HepG2 (cell line): ENCODE results near the gene ZNF302. TPM values are rescaled to one million over a fixed set of nuclear protein-coding genes. Genes with fewer than 3 reads are reported as not detected.
A peak's percentile ranks its signal among the peaks of the same experiment; 100 is the strongest.

ENCODE experiments used
- ATAC-seq: fragments of 200-7000 bp; cut with Tn5 transposase; 3 replicates; pipeline ENCODE4 v1.9.1; 2020; ENCODE audit warnings: mild to moderate bottlenecking, moderate library complexity
- BruUV-seq: library from RNA; stranded (reverse); fragments of 400-500 nt; replicated peaks from 2 replicates; lab custom pipeline; 2021; lab: Mats Ljungman, UMichigan
- CTCF ChIA-PET: fragments of 300-600 bp; formaldehyde crosslinking; extraction: SDS; loops from one replicate; lab custom pipeline; 2021; ENCODE audit warnings: low total read pairs, inconsistent platforms, low intra/inter-chr PET ratio; lab: Yijun Ruan, JAX
- POLR2A ChIA-PET: fragments of 350-600 bp; sonication (Branson Sonifier 250); formaldehyde crosslinking; loops from one replicate; lab custom pipeline; 2020; ENCODE audit warnings: antibody characterized with exemption, inconsistent platforms; lab: Yijun Ruan, JAX
- DNase-seq: peaks from one replicate; pipeline ENCODE4 v3.0.0-alpha.2; 2015; ENCODE audit warnings: low spot score
- FAIRE-seq: peaks from 3 replicates; lab custom pipeline; 2011; peaks lifted over from hg19 to GRCh38; lab: Jason Lieb, UNC
- H2AFZ ChIP-seq: one replicate; pipeline ENCODE4 v1.6.1; 2011; ENCODE audit warnings: low read length, inconsistent platforms
- H3K27ac ChIP-seq: fragments of 300-600 bp; 3 replicates; pipeline ENCODE4 v1.8.0; 2011; ENCODE audit warnings: mixed run types, mild to moderate bottlenecking, mixed read lengths, low read length, inconsistent platforms; ENCODE audit not compliant: insufficient read depth; ENCODE audit errors: extremely low read length
- H3K27me3 ChIP-seq, 2 experiments: fragments of 200-600 bp in 1 of 2; 2 replicates in 1 of 2; 3 replicates in 1 of 2; pipeline versions ENCODE4 v1.6.0 to v1.8.0; 2011; ENCODE audit warnings: low read length in 2 of 2, mild to moderate bottlenecking in 2 of 2, moderate library complexity in 2 of 2, inconsistent platforms in 1 of 2; ENCODE audit not compliant: insufficient read depth in 2 of 2, control insufficient read depth in 1 of 2
- H3K36me3 ChIP-seq, 2 experiments: fragments of 200-600 bp in 1 of 2; replicated peaks in 1 of 2; 2 replicates in 1 of 2; 3 replicates in 1 of 2; pipeline versions ENCODE4 v1.5.1 to v1.8.0; 2011; ENCODE audit warnings: low read length in 2 of 2, inconsistent platforms in 1 of 2; ENCODE audit not compliant: insufficient read depth in 2 of 2, control insufficient read depth in 1 of 2
- H3K4me1 ChIP-seq: 2 replicates; pipeline ENCODE4 v1.5.1; 2012; ENCODE audit warnings: low read length, inconsistent platforms; ENCODE audit not compliant: insufficient read depth
- H3K4me2 ChIP-seq: 2 replicates; pipeline ENCODE4 v1.6.0; 2011; ENCODE audit warnings: low read depth, low read length, inconsistent platforms
- H3K4me3 ChIP-seq, 3 experiments: fragments of 200-600 bp in 1 of 3; sonication (generic), shearing (Covaris generic) in 1 of 3; replicated peaks in 1 of 3; 2 replicates each; pipeline ENCODE4 v1.5.1; 2011 to 2016; ENCODE audit warnings: low read length in 3 of 3, inconsistent platforms in 2 of 3, low read depth in 2 of 3, mild to moderate bottlenecking in 2 of 3, control low read depth in 1 of 3, mixed read lengths in 1 of 3; ENCODE audit not compliant: insufficient read depth in 1 of 3
- H3K79me2 ChIP-seq: one replicate; pipeline ENCODE4 v1.6.1; 2011; ENCODE audit warnings: low read length, inconsistent platforms; ENCODE audit not compliant: insufficient read depth
- H3K9ac ChIP-seq: 2 replicates; pipeline ENCODE4 v1.6.0; 2011; ENCODE audit warnings: mild to moderate bottlenecking, low read depth, low read length, inconsistent platforms; ENCODE audit not compliant: insufficient read depth
- H3K9me3 ChIP-seq: 2 replicates; pipeline ENCODE4 v1.5.1; 2012; ENCODE audit warnings: mild to moderate bottlenecking, low read length
- H4K20me1 ChIP-seq: 2 replicates; pipeline ENCODE4 v1.6.0; 2011; ENCODE audit warnings: inconsistent platforms, mild to moderate bottlenecking, low read length, moderate library complexity; ENCODE audit not compliant: insufficient read depth
- BRD4 ChIP-seq: sonication (generic); formaldehyde crosslinking; IDR thresholded peaks from 2 replicates; pipeline ENCODE4 v1.4.0; 2020; ENCODE audit warnings: missing genetic modification reagents
- ETV5 ChIP-seq: IDR thresholded peaks from 2 replicates; pipeline ENCODE4 v1.6.1; 2018; ENCODE audit warnings: missing biosample characterization, missing genetic modification reagents, inconsistent platforms, borderline replicate concordance
- GMEB1 ChIP-seq: sonication (generic); formaldehyde crosslinking; IDR thresholded peaks from 2 replicates; pipeline ENCODE4 v1.5.1; 2020; ENCODE audit warnings: missing genetic modification reagents, mild to moderate bottlenecking, borderline replicate concordance
- NCOR1 ChIP-seq: fragments of 200-600 bp; sonication (generic); IDR thresholded peaks from 2 replicates; pipeline ENCODE4 v1.7.0; 2017; ENCODE audit warnings: antibody characterized with exemption, low read length, borderline replicate concordance
- ONECUT2 ChIP-seq: sonication (generic); formaldehyde crosslinking; IDR thresholded peaks from 2 replicates; pipeline ENCODE4 v1.4.0; 2020; ENCODE audit warnings: missing genetic modification reagents
- PLSCR1 ChIP-seq: sonication (generic); formaldehyde crosslinking; IDR thresholded peaks from 2 replicates; pipeline ENCODE4 v1.5.0; 2020; ENCODE audit warnings: missing genetic modification reagents, mild to moderate bottlenecking, borderline replicate concordance
- SP2 ChIP-seq: sonication (generic); formaldehyde crosslinking; IDR thresholded peaks from 2 replicates; pipeline ENCODE4 v1.5.1; 2020; ENCODE audit warnings: mild to moderate bottlenecking, missing genetic modification reagents
- ZMYM2 ChIP-seq: sonication (generic); formaldehyde crosslinking; IDR thresholded peaks from 2 replicates; pipeline ENCODE4 v1.8.0; 2022; ENCODE audit warnings: mild to moderate bottlenecking, missing genetic modification reagents
- ZSCAN29 ChIP-seq: sonication (generic); formaldehyde crosslinking; conservative IDR thresholded peaks from 2 replicates; pipeline ENCODE4 v1.4.0; 2020; ENCODE audit warnings: mild to moderate bottlenecking, missing genetic modification reagents
- WGBS: methylation state at CpG from one replicate; pipeline ENCODE4 v1.1.6; 2017; ENCODE audit warnings: low lambda C conversion rate; 5-methylcytosine and 5-hydroxymethylcytosine counted together
- in situ Hi-C: cut with HindIII; loops from 2 replicates; pipeline ENCODE4 v1.10.0; 2017; ENCODE audit warnings: low pct_unique_long_range_greater_than_20kb; ENCODE audit not compliant: extremely low pct_ligation_motif_present
- intact Hi-C: fragments of 100-400 bp; cut with micrococcal nuclease; formaldehyde crosslinking; loops from one replicate; pipeline ENCODE4 v1.10.0; 2022; ENCODE audit not compliant: unreplicated experiment
- polyA plus RNA-seq, 8 experiments: library from polyadenylated mRNA; depleted of rRNA in 3 of 8; stranded (reverse) in 7 of 8; unstranded in 1 of 8; fragments of >200 nt; fragmentation: Illumina TruSeq in 4 of 8; extraction: Trizol in 4 of 8; gene quantifications; 2 replicates each; pipeline versions ENCODE4 v1.2.1 to v1.2.3, GENCODE V29; 2011 to 2016; ENCODE audit warnings: low read depth in 4 of 8, missing spikeins in 1 of 8, mixed read lengths in 1 of 8; ENCODE audit not compliant: insufficient read depth in 1 of 8
- total RNA-seq, 5 experiments: library from RNA; depleted of rRNA; stranded (reverse); fragments of >200 nt; fragmentation: Illumina TruSeq; extraction: Trizol; gene quantifications; 2 replicates each; pipeline ENCODE4 v1.2.3, GENCODE V29; 2016; ENCODE audit warnings: low read depth in 1 of 5
- TF ChIP-seq, protein P1 (sequence below): IDR thresholded peaks from 2 replicates; pipeline ENCODE4 v1.4.0; 2020; ENCODE audit warnings: mild to moderate bottlenecking, missing genetic modification reagents
- TF ChIP-seq, protein P2 (sequence below): sonication (generic); formaldehyde crosslinking; IDR thresholded peaks from 2 replicates; pipeline ENCODE4 v1.4.0; 2020; ENCODE audit warnings: missing genetic modification reagents

The ZNF302 gene
- total and polyA plus RNA-seq, 2 of the 13 experiments (the other 11 are each of a cell fraction or from before 2014, with no cell fraction given) = not detected

GRCh38 chr19:34733266-34733745, 55.8 kb downstream of the ZNF302 start (continued):
- TF ChIP-seq, protein P1, sequence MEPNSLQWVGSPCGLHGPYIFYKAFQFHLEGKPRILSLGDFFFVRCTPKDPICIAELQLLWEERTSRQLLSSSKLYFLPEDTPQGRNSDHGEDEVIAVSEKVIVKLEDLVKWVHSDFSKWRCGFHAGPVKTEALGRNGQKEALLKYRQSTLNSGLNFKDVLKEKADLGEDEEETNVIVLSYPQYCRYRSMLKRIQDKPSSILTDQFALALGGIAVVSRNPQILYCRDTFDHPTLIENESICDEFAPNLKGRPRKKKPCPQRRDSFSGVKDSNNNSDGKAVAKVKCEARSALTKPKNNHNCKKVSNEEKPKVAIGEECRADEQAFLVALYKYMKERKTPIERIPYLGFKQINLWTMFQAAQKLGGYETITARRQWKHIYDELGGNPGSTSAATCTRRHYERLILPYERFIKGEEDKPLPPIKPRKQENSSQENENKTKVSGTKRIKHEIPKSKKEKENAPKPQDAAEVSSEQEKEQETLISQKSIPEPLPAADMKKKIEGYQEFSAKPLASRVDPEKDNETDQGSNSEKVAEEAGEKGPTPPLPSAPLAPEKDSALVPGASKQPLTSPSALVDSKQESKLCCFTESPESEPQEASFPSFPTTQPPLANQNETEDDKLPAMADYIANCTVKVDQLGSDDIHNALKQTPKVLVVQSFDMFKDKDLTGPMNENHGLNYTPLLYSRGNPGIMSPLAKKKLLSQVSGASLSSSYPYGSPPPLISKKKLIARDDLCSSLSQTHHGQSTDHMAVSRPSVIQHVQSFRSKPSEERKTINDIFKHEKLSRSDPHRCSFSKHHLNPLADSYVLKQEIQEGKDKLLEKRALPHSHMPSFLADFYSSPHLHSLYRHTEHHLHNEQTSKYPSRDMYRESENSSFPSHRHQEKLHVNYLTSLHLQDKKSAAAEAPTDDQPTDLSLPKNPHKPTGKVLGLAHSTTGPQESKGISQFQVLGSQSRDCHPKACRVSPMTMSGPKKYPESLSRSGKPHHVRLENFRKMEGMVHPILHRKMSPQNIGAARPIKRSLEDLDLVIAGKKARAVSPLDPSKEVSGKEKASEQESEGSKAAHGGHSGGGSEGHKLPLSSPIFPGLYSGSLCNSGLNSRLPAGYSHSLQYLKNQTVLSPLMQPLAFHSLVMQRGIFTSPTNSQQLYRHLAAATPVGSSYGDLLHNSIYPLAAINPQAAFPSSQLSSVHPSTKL (CRISPR knock-in tag) = peak; percentile 8; the same call in 1 of the 2 replicates
- TF ChIP-seq ETV5 (peak; percentile 22; the same call in 1 of the 2 replicates), SP2 (CRISPR knock-in tag) (no peak), NCOR1 (0 out of 2 replicates have a peak, but pooled peaks have one; percentile 12), ONECUT2 (CRISPR knock-in tag) (peak; percentile 28; the same call in 1 of the 2 replicates), BRD4 (CRISPR knock-in tag) (peak; percentile 55; the same call in 1 of the 2 replicates)

GRCh38 chr19:34733746-34734536, 56.5 kb downstream of the ZNF302 start, which contains the start of gene ZNF181:
ZNF181 (plus strand) TSS chr19:34734243; CDS start chr19:34735038, 795 bp downstream.
- ChIA-PET CTCF (no interaction called here), POLR2A (interaction anchor here (1.0 to 1.7 kb wide), 5 partner anchors 12 to 306 kb away, joined by 3 to 10 read pairs (median 4); partner anchors contain the start of gene ZNF30)
- Histone ChIP-seq H3K4me3 (peak within 1 kb of the TSS; percentile 75 to 79 (median 78)), H3K9ac (peak within 1 kb of the TSS; percentile 91), H3K4me2 (peak within 1 kb of the TSS; percentile 94), H3K27me3 (no peaks in the 10 kb centered on the region; a peak in 1 of 5 replicates), H3K9me3 (no peaks in the 10 kb centered on the region), H3K27ac (peak within 1 kb of the TSS; percentile 98), H2AFZ (peak within 1 kb of the TSS; percentile 82), H4K20me1 (no peaks in the 10 kb centered on the region), H3K4me1 (peaks cover 34% of the 10 kb centered on the region), H3K36me3 (peaks cover 0 to 2% of the 10 kb centered on the region in 2 experiments; a peak in 3 of 5 replicates), H3K79me2 (peaks cover 7% of the 10 kb centered on the region)
- FAIRE-seq (peak; percentile 72), ATAC-seq (peak; percentile 92), DNase-seq (peak; percentile 86)
- 3% methylated on average over 22 of the region's 67 CpGs for WGBS
- no TSS peak for BruUV-seq
- intact Hi-C loops (loop anchor here (1.0 kb wide), 2 partner anchors 39 to 192 kb away; partner anchors contain the start of genes ZNF30 and ZNF599), in situ Hi-C loops (no loop called here)
- TF ChIP-seq PLSCR1 (CRISPR knock-in tag) = 0 out of 2 replicates have a peak, but pooled peaks have one; percentile 76
- TF ChIP-seq GMEB1 = peak; percentile 80
- peak; percentile 74; the same call in 1 of the 2 replicates for TF ChIP-seq ZSCAN29
- TF ChIP-seq, protein P2, sequence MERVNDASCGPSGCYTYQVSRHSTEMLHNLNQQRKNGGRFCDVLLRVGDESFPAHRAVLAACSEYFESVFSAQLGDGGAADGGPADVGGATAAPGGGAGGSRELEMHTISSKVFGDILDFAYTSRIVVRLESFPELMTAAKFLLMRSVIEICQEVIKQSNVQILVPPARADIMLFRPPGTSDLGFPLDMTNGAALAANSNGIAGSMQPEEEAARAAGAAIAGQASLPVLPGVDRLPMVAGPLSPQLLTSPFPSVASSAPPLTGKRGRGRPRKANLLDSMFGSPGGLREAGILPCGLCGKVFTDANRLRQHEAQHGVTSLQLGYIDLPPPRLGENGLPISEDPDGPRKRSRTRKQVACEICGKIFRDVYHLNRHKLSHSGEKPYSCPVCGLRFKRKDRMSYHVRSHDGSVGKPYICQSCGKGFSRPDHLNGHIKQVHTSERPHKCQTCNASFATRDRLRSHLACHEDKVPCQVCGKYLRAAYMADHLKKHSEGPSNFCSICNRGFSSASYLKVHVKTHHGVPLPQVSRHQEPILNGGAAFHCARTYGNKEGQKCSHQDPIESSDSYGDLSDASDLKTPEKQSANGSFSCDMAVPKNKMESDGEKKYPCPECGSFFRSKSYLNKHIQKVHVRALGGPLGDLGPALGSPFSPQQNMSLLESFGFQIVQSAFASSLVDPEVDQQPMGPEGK (CRISPR knock-in tag) = peak; percentile 49
- no peak for TF ChIP-seq ZMYM2
